Stimulated activated CD8-positive, alpha-beta memory T cell treated with anti-CD3 and anti-CD28 coated beads, Interleukin-12 subunit alpha, Interleukin-12 subunit beta, amount 100 ng/mL, for 4 hours (primary cell): Measurements from ENCODE around the gene FNDC3B.

Experiments
- DNase-seq: peaks from one replicate; pipeline ENCODE4 v3.0.0-alpha.2; 2020; ENCODE audit warnings: low read depth

The FNDC3B gene

GRCh38 chr3:172054115-172054764 is 14.9 kb downstream of the FNDC3B start:
- DNase-seq = no peak

- DNase-seq = no peak
Observed at GRCh38 chr3:172056416-172056815, 17.0 kb downstream of the FNDC3B start.

- DNase-seq = no peak
Observed at GRCh38 chr3:172057059-172057458, 17.7 kb downstream of the FNDC3B start.

- no peak for DNase-seq
Observed at GRCh38 chr3:172057624-172058327, 18.4 kb downstream of the FNDC3B start.

GRCh38 chr3:172059532-172059931 is 20.2 kb downstream of the FNDC3B start:
- DNase-seq = no peak

GRCh38 chr3:172060234-172060633 is 20.9 kb downstream of the FNDC3B start:
- no peak for DNase-seq

- no peak for DNase-seq
Observed at GRCh38 chr3:172061724-172062184, 22.4 kb downstream of the FNDC3B start.

- no peak for DNase-seq
Observed at GRCh38 chr3:172062761-172063160, 23.4 kb downstream of the FNDC3B start.

GRCh38 chr3:172063456-172064432 is 24.4 kb downstream of the FNDC3B start:
- DNase-seq = no peak

- DNase-seq = no peak
Observed at GRCh38 chr3:172065527-172065926, 26.1 kb downstream of the FNDC3B start.

- no peak for DNase-seq
Observed at GRCh38 chr3:172065967-172066762, 26.8 kb downstream of the FNDC3B start.

GRCh38 chr3:172066880-172067796 is 27.8 kb downstream of the FNDC3B start:
- DNase-seq = no peak

- DNase-seq = no peak
Observed at GRCh38 chr3:172067837-172068440, 28.6 kb downstream of the FNDC3B start.

- DNase-seq = no peak
Observed at GRCh38 chr3:172068977-172069376, 29.6 kb downstream of the FNDC3B start.

GRCh38 chr3:172069478-172069877 is 30.1 kb downstream of the FNDC3B start:
- no peak for DNase-seq

GRCh38 chr3:172070269-172070668 is 30.9 kb downstream of the FNDC3B start:
- DNase-seq = no peak

- no peak for DNase-seq
Observed at GRCh38 chr3:172070802-172071201, 31.4 kb downstream of the FNDC3B start.

- DNase-seq = no peak
Observed at GRCh38 chr3:172071780-172072330, 32.5 kb downstream of the FNDC3B start.

- no peak for DNase-seq
Observed at GRCh38 chr3:172072543-172072942, 33.2 kb downstream of the FNDC3B start.
